ENCODE data around the gene SLC4A4.

SLC4A4 gene

DNA sequence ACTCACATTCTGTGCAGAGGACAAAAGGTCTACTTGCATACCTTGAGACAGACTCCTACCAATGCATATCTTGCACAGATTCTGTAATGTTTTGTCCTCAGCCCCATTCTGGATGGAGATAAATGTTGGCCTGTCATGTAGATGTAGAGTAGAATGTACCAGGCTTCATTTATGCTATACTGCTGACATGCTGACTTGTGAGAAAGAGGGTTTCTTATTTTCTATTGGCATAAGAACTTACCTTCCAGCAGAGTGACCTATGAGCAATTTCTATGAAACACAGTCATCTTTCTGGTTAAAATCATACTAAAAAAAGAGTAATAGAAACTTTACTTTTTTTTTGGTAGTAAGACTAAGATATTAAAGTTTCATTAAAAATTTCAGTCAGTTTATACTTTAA is 17.2 kb downstream of the SLC4A4 start:
- TF ChIP-seq, protein P1, sequence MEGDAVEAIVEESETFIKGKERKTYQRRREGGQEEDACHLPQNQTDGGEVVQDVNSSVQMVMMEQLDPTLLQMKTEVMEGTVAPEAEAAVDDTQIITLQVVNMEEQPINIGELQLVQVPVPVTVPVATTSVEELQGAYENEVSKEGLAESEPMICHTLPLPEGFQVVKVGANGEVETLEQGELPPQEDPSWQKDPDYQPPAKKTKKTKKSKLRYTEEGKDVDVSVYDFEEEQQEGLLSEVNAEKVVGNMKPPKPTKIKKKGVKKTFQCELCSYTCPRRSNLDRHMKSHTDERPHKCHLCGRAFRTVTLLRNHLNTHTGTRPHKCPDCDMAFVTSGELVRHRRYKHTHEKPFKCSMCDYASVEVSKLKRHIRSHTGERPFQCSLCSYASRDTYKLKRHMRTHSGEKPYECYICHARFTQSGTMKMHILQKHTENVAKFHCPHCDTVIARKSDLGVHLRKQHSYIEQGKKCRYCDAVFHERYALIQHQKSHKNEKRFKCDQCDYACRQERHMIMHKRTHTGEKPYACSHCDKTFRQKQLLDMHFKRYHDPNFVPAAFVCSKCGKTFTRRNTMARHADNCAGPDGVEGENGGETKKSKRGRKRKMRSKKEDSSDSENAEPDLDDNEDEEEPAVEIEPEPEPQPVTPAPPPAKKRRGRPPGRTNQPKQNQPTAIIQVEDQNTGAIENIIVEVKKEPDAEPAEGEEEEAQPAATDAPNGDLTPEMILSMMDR (IDR thresholded peaks at IDR 0.05), result no peak
- no peak for TF ChIP-seq ZFX (IDR thresholded peaks at IDR 0.05; ENCODE audit: borderline replicate concordance)
- no peak overlapping the region for H3K27ac ChIP-seq

DNA sequence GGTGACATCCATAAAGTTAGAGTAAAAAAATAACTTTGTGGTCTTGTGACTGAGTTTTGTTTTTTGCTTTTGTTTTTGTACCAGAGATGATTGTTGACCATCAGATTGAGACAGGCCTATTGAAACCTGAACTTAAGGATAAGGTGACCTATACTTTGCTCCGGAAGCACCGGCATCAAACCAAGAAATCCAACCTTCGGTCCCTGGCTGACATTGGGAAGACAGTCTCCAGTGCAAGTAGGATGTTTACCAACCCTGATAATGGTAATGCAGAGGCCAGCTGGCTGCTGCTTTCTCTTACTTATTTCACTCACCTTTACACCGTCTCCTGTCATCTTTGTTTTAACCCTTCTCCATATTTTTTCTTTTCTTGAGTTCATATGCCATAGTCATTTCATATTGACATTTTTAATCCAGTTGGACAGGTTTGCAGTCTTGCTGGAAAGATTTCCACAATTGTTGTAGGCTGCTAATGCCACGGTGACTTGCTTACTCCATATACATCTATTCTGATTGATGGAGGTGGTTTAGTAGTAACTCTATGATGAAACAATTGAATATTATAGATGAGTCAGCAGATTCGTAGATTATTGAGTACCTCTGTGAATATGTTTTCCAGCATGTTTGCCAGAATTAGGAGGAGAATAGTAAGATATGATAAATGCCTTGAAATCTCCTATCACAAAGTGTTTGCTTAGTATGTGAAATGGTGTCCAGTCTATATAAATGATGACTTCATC is 18.3 kb downstream of the SLC4A4 start:
- TF ChIP-seq ZFX (IDR thresholded peaks at IDR 0.05; ENCODE audit: borderline replicate concordance), result no peak
- TF ChIP-seq, protein P1 (IDR thresholded peaks at IDR 0.05), result no peak

DNA sequence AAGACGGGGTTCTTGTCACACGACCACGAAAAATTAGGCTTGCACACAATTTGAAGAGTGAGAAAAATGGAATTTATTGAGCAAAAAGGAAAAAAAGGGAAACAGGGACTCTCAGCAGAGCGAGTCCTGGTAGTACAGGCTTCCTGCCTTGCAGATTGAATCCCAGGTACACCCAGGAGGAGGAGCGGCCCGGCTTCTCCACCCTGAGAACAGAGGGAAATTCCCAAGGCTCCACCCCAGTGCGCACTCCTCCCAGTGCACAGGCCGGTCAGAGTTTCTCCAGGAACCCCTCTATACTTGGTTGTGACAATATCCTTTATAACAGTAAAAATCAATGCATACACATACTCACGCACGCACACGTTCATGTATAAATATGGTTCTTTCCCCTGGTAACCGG is 22.0 kb downstream of the SLC4A4 start:
- TF ChIP-seq, protein P1 (IDR thresholded peaks at IDR 0.05), result no peak
- TF ChIP-seq ZFX (IDR thresholded peaks at IDR 0.05; ENCODE audit: borderline replicate concordance), result no peak

More for the DNA sequence above, 18.3 kb downstream of the SLC4A4 start:
- H3K27ac ChIP-seq, result no peak overlapping the region

DNA sequence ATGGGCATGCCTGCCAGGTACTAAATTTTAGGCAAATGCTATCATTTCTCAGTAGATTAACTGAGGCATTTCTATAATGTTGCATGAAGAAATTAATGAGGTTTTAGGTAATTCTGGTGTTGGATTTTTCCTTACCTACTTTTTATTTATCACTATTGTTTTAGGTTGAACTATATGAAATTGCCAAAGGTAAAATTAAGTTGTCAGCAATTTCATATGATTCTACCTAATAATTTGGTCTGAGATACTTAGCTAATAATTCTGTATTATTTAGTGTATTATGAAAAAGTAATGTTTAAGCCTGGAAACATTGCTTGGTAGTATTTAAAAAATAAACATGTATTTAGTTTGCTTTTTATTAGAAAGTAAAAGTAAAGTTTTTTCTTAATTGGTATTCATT is 22.7 kb downstream of the SLC4A4 start:
- TF ChIP-seq, protein P1 (IDR thresholded peaks at IDR 0.05), result no peak
- TF ChIP-seq ZFX (IDR thresholded peaks at IDR 0.05; ENCODE audit: borderline replicate concordance), result no peak
- H3K27ac ChIP-seq, result no peak overlapping the region

More for the DNA sequence above, 22.0 kb downstream of the SLC4A4 start:
- H3K27ac ChIP-seq, result no peak overlapping the region

DNA sequence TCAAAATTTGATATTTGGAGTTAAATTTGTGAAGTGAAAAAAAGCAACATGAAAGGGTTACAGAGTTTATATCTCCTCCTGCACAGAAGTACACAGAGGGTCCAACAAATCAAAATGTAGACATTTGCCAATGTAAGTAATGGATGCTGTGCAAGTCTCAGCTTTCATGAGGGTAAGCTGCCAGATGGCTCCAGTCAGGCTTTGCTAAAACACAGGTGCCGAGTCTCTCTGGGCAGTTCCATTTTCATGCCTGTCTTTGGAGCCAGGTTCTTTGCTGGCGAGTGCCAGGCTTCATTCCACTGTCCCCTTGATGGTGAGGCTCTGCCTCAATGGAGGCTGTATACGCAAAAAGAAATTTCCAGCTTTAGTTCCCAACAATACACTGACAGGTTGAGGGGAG is 27.9 kb downstream of the SLC4A4 start:
- TF ChIP-seq ZFX (IDR thresholded peaks at IDR 0.05; ENCODE audit: borderline replicate concordance), result no peak
- TF ChIP-seq, protein P1 (IDR thresholded peaks at IDR 0.05), result no peak

DNA sequence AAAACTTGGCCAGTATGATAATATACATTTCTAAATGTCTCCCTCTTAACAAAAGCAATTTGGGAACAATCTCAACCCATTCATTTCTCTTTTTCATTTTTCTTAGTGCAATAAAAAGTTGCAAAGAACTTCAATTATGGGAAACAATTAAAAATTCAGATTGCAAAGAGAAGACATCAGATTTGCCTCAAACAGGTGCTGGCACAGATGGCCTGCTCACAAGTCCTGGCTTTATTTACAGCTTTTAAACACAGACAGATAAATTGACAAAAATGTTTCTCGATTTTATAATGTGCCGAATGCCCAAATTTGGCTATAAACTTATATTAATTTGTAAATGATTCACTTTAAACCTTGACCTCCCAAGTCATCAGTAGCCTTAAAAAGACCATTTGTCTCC is 28.7 kb downstream of the SLC4A4 start:
- no peak overlapping the region for H3K27ac ChIP-seq
- no peak for TF ChIP-seq ZFX (IDR thresholded peaks at IDR 0.05; ENCODE audit: borderline replicate concordance)
- TF ChIP-seq, protein P1 (IDR thresholded peaks at IDR 0.05), result no peak

More for the DNA sequence above, 27.9 kb downstream of the SLC4A4 start:
- no peak overlapping the region for H3K27ac ChIP-seq

DNA sequence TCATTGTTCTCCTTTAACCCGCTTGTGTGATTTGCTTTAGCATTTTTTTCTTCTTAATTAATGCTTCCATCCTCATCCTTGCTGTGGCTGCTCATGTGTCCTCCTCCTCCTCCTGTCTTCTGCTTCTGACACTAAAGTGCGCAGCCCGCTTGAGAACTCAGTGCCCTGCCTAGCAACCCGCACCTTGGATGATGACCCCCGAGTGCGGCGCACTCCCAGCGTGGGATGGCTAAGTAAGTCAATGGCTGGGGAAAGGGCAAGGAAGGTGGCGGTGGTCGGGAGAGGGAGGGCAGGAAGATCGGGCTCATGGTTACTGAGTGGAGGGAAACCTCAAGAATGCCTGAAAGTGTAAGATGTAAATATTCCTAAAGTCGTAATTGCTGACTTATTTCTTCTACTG is 30.1 kb downstream of the SLC4A4 start:
- H3K27ac ChIP-seq, result no peak overlapping the region
- no peak for TF ChIP-seq ZFX (IDR thresholded peaks at IDR 0.05; ENCODE audit: borderline replicate concordance)
- TF ChIP-seq, protein P1 (IDR thresholded peaks at IDR 0.05), result no peak

All from 22Rv1 (cell line).